H1 (cell line): ENCODE data around the gene GALNT7. TPM values are rescaled to one million over a fixed set of nuclear protein-coding genes. Genes with fewer than 3 reads are reported as not detected.

ENCODE experiments used
- BRCA1 ChIP-seq: IDR thresholded peaks from 2 replicates; pipeline ENCODE4 v1.6.1; 2012; ENCODE audit warnings: low read depth, low read length, improper control_type of control experiment
- CHD1 ChIP-seq: IDR thresholded peaks from 2 replicates; pipeline ENCODE4 v1.6.1; 2012; ENCODE audit warnings: low read depth, low read length, improper control_type of control experiment
- CHD2 ChIP-seq: IDR thresholded peaks from 2 replicates; pipeline ENCODE4 v1.6.1; 2012; ENCODE audit warnings: low read length, improper control_type of control experiment
- CREB1 ChIP-seq: IDR thresholded peaks from 2 replicates; pipeline ENCODE4 v1.6.1; 2012; ENCODE audit warnings: inconsistent platforms
- CTBP2 ChIP-seq: IDR thresholded peaks from 2 replicates; pipeline ENCODE4 v1.7.0; 2011; ENCODE audit warnings: borderline replicate concordance, mild to moderate bottlenecking, moderate library complexity, mixed read lengths, low read length; ENCODE audit not compliant: insufficient read depth, insufficient read length
- EGR1 ChIP-seq: IDR thresholded peaks from 2 replicates; pipeline ENCODE4 v1.6.1; 2011; ENCODE audit warnings: low read depth, low read length, borderline replicate concordance
- EZH2 ChIP-seq: fragments of 200-600 bp; sonication (generic); IDR thresholded peaks from 2 replicates; pipeline ENCODE4 v1.7.1; 2012; ENCODE audit warnings: low read depth, mild to moderate bottlenecking, moderate library complexity, low read length, inconsistent platforms; ENCODE audit not compliant: severe bottlenecking
- FOSL1 ChIP-seq: IDR thresholded peaks from 2 replicates; pipeline ENCODE4 v1.6.1; 2011; ENCODE audit warnings: mild to moderate bottlenecking, low read depth, low read length, moderate library complexity; ENCODE audit not compliant: insufficient read depth
- GTF2F1 ChIP-seq: IDR thresholded peaks from 2 replicates; pipeline ENCODE4 v1.6.1; 2012; ENCODE audit warnings: low read depth, low read length, improper control_type of control experiment, borderline replicate concordance
- POU5F1 ChIP-seq: IDR thresholded peaks from 2 replicates; pipeline ENCODE4 v1.6.1; 2011; ENCODE audit warnings: low read depth, mild to moderate bottlenecking, low read length, moderate library complexity
- RFX5 ChIP-seq: IDR thresholded peaks from 2 replicates; pipeline ENCODE4 v1.6.1; 2011; ENCODE audit warnings: low read depth, low read length, improper control_type of control experiment, borderline replicate concordance
- RNF2 ChIP-seq: fragments of 200-900, 300-1000 bp; sonication (generic); IDR thresholded peaks from 2 replicates; pipeline ENCODE4 v1.7.1; 2016; ENCODE audit warnings: borderline replicate concordance, low read depth, mild to moderate bottlenecking, antibody characterized with exemption, low read length; ENCODE audit not compliant: poor library complexity, severe bottlenecking; ENCODE audit errors: missing control alignments
- SIX5 ChIP-seq: IDR thresholded peaks from 2 replicates; pipeline ENCODE4 v1.6.1; 2011; ENCODE audit warnings: mild to moderate bottlenecking, low read depth, low read length
- SP4 ChIP-seq: IDR thresholded peaks from 2 replicates; pipeline ENCODE4 v1.6.1; 2012; ENCODE audit warnings: low read length, inconsistent platforms
- SRF ChIP-seq: IDR thresholded peaks from 2 replicates; pipeline ENCODE4 v1.6.1; 2011; ENCODE audit warnings: mild to moderate bottlenecking, low read depth, low read length, moderate library complexity
- SUZ12 ChIP-seq: fragments of 200-600 bp; sonication (generic); IDR thresholded peaks from 2 replicates; pipeline ENCODE4 v1.6.1; 2012; ENCODE audit warnings: mild to moderate bottlenecking, inconsistent platforms, low read length, moderate library complexity, mixed read lengths
- TBP ChIP-seq: IDR thresholded peaks from 2 replicates; pipeline ENCODE4 v1.6.1; 2011; ENCODE audit warnings: low read depth, low read length, improper control_type of control experiment
- TEAD4 ChIP-seq: IDR thresholded peaks from 2 replicates; pipeline ENCODE4 v1.6.1; 2012; ENCODE audit warnings: low read depth, low read length, inconsistent platforms, mixed read lengths
- USF2 ChIP-seq: IDR thresholded peaks from 2 replicates; pipeline ENCODE4 v1.6.1; 2011; ENCODE audit warnings: low read length, improper control_type of control experiment
- polyA plus RNA-seq, 7 experiments: library from polyadenylated mRNA; depleted of rRNA in 3 of 7; stranded (reverse) in 5 of 7; unstranded in 2 of 7; fragments of >200 nt in 5 of 7; fragments of 200-250 nt in 2 of 7; gene quantifications; 1 replicate in 5 of 7; 2 replicates in 1 of 7; 4 replicates in 1 of 7; pipeline versions ENCODE4 v1.2.1 to v1.2.3, GENCODE V29; 2011 to 2013; ENCODE audit warnings: missing spikeins in 2 of 7, mixed read lengths in 2 of 7
- total RNA-seq: library from RNA; stranded (reverse); fragmentation: NEBNext Ultra II Directional; extraction: Animal tissue kit (Norgen Biotek cat#: 25700); gene quantifications from 2 replicates; pipeline ENCODE4 v1.2.1, GENCODE V29; 2021

Gene GALNT7
- total and polyA plus RNA-seq, 2 of the 8 experiments (the other 6 are each of a cell fraction or from before 2014, with no cell fraction given) = 22.4 to 85.5 TPM

- TF ChIP-seq CTBP2 (no peak), TBP (peak; percentile 66; the same call in 1 of the 2 replicates), SRF (no peak), CREB1 (peak; percentile 75), SUZ12 (no peak), SIX5 (peak; percentile 82), EZH2 (no peak), TEAD4 (no peak), RNF2 (no peak), CHD2 (no peak), EGR1 (peak; percentile 10; the same call in 1 of the 2 replicates), CHD1 (no peak), RFX5 (no peak), GTF2F1 (no peak), USF2 (peak; percentile 54; the same call in 1 of the 2 replicates), FOSL1 (no peak), POU5F1 (no peak), SP4 (0 out of 2 replicates have a peak, but pooled peaks have one; percentile 53), BRCA1 (no peak)
Observed at GRCh38 chr4:173370477-173371291, 202.1 kb downstream of the GALNT7 start, which contains the start of gene SAP30 (continued).
